GM18505 (cell line): ENCODE results near the gene SMOC2.

Source experiments
- ATAC-seq: cut with Tn5 transposase; IDR thresholded peaks from one replicate; pipeline ENCODE4 v1.9.1; 2021; ENCODE audit not compliant: unreplicated experiment
- POLR2A ChIP-seq: IDR thresholded peaks from 4 replicates; pipeline ENCODE4 v1.6.1; 2011; ENCODE audit warnings: borderline replicate concordance; ENCODE audit not compliant: insufficient read depth, insufficient read length; ENCODE audit errors: extremely low read depth

The SMOC2 gene

DNA sequence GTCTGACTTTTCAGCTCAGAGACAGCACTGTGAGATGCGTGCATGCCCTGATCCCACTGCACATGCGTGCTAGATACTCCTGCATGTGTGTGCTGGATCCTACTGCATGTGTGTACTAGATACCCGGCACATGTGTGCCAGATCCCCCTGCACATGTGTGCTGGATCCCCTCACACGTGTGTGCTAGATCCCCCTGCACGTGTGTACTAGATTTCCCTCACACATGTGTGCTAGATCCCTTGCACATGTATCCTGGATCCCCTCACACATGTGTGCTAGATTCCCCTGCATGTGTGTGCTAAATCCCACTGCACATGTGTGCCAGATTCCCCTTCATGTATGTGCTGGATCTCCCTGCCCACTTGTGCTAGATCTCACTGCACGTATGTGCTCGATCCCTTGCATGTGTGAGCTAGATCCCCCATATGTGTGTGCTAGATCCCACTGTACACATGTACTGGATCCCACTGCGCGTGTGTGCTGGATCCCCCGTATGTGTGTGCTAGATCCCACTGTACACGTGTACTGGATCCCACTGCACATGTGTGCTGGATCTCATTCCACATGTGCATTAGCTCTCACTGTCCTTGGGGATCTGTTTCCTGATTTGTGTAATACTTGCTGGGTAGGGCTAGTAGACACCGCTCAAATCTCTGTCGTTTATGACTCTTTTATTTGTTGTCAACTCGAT, 214.6 kb downstream of the SMOC2 start:
- no peak for TF ChIP-seq POLR2A
- ATAC-seq, result no peak

DNA sequence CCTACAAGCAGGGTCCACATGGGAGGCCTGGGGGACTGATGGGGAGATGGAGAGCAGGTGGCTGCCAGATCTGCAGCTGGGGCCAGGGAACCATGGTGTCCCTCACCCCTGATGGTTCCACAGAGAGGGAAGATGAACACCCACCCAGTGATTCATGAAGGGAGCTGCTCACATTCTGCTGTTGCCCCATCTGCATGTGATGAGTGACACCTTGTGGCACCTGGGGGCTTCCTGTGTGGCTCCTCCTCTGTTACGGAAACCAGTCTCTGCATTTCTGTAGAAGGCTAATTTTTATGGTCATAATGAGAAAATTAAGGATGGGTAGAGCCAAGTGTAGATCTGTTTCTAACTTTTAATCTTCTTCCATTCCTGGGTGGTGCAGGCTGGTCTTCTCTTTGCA, 217.1 kb downstream of the SMOC2 start:
- no peak for ATAC-seq
- no peak for TF ChIP-seq POLR2A

- no peak for TF ChIP-seq POLR2A
- no peak for ATAC-seq
Observed at GRCh38 chr6:168660400-168660945, 219.5 kb downstream of the SMOC2 start.

DNA sequence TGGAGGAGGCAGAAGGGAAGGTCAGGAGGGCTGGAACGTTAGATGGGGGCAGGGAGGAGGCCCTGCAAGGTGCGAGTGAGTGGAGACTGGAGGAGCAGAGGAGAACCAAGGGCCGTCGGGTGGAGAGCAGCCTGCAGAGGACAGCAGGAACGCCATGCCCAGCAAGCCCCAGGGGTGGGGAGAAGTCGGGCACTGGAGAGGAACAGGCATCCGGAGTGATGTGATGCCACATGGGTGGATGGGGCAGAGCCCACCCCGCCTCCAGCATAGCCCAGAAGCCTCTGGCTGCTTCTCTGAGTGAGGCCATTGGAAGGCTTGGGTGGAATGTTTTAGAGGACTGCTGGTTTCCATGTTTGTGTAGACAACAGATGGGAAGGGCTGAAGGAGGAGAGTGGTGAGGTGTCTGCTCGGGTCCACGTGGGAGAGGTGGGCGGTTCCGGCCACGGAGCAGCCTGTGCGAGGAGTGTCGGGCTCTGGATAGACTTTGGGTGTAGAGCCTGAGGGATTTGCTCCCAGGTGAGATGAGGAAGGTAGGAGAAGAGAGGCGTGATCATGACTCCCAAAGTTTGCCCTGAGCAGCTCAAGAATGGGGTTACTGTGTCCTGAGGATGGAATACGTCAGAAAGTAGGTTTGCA, 221.4 kb downstream of the SMOC2 start:
- TF ChIP-seq POLR2A, result no peak
- ATAC-seq, result no peak

GRCh38 chr6:168663041-168663440, 222.1 kb downstream of the SMOC2 start:
- TF ChIP-seq POLR2A, result no peak

DNA sequence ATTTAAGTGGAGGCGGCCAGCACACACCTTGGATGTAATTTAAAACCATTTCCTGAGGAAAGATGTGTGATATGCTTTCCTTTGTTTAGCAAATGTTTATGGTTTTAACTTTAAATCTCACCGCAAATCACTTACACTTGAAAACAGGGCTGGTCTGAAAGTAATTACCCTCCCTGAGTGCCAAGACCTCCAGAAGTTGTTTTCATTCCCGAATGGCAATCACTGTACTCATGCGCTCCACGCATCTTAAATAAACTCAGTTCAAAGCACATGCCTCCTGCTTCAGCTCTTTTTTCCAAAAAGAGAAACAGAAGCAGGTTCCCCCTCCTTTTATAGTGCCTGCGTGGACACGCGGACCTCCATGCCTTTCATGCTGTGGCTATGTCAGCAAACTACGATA, 224.0 kb downstream of the SMOC2 start:
- TF ChIP-seq POLR2A, result no peak
- no peak for ATAC-seq

More at GRCh38 chr6:168663041-168663440, 222.1 kb downstream of the SMOC2 start:
- ATAC-seq, result no peak

DNA sequence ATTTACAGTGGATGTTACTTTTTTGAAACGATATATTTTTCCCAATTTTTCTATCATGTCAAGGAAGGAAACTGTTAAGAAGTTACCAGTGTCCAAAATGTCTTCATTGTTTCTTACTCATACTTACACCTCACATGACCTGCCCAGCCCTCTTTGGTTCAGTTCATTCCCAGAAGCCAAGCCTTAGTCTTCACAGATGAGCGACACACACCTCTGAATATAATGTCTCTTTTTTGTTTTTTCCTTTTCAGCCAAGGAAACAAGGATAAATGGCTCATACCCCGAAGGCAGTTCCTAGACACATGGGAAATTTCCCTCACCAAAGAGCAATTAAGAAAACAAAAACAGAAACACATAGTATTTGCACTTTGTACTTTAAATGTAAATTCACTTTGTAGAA, 225.2 kb downstream of the SMOC2 start:
- no peak for TF ChIP-seq POLR2A
- no peak for ATAC-seq

DNA sequence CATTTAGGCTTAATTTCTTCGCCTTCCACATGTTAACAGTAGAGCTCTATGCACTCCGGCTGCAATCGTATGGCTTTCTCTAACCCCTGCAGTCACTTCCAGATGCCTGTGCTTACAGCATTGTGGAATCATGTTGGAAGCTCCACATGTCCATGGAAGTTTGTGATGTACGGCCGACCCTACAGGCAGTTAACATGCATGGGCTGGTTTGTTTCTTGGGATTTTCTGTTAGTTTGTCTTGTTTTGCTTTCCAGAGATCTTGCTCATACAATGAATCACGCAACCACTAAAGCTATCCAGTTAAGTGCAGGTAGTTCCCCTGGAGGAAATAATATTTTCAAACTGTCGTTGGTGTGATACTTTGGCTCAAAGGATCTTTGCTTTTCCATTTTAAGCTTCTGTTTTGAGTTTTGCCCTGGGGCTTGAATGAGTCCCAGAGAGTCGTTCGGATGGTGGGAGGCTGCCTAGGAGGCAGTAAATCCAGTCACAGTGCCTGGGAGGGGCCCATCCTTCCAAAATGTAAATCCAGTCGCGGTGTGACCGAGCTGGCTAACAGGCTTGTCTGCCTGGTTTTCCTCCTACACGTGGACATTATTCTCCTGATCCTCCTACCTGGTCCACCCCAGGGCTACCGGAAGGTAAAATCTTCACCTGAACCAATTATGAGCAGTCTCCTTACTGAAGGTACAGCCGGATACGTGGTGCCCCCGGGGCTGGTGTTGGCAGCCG, 225.9 kb downstream of the SMOC2 start:
- no peak for ATAC-seq
- no peak for TF ChIP-seq POLR2A

- no peak for ATAC-seq
Observed at GRCh38 chr6:168667428-168667805, 226.4 kb downstream of the SMOC2 start.

DNA sequence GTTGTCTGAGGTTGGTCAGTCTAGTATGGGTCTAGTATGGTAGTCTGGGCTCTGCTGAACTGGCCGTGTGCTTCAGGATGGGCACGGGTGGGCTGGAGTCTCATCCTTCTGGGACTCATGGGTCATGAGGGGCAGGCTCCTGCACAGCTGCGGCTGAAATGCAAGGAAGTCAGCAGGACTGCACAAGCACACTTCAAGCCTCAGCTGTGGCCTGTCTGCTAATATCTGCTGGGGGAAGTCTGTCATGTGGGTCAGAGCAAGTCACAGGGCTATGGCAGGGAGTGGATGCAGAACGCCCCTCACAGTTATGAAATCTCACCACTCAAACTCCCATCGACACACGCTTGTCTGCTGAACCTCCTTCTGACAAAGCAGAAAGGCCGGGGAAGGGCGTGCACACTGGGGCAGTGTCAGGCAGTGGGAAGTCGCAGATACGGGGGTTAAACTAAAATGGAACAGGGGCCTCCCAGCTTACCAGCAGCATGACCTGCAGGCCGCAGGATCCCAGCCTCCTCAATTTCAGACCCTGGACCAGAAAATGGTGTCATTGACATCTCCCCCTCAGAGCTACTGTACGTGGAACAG, 229.5 kb downstream of the SMOC2 start:
- no peak for ATAC-seq
- no peak for TF ChIP-seq POLR2A

More at GRCh38 chr6:168667428-168667805, 226.4 kb downstream of the SMOC2 start:
- TF ChIP-seq POLR2A, result no peak

- no peak for TF ChIP-seq POLR2A
- ATAC-seq, result no peak
Observed at GRCh38 chr6:168671028-168671862, 230.3 kb downstream of the SMOC2 start.

DNA sequence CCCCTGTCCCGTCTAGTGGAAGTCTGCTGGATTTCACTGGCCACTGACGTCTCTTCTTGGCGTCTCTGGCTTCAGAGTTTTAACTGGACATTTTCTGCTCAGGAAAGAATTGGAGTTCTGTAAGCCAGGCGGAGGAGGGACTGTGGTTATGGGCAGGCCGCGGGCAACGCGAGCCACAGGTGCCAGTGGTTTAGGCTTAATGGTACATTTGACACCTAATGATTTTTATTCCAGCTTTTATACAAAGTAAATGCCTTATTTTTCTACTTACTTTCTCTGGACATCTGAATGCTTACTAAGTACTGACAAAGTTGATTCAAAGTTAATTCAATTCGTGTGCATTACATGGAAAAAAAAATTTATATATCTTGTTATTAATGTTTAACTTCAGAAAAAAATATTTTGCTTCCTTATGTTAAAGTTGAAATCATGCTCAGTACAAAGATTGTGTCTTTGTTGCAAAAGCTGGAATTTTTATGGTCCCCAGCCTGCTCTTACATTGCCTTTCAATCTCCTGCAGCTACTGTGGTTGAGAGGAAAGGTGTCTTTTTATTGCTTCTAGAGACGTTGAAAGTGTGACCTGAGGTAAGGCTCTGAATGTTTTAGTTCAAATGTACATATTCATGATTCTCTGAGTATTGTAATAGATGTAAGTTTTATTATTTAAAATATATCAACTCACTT, 231.0 kb downstream of the SMOC2 start:
- no peak for TF ChIP-seq POLR2A
- ATAC-seq, result no peak

DNA sequence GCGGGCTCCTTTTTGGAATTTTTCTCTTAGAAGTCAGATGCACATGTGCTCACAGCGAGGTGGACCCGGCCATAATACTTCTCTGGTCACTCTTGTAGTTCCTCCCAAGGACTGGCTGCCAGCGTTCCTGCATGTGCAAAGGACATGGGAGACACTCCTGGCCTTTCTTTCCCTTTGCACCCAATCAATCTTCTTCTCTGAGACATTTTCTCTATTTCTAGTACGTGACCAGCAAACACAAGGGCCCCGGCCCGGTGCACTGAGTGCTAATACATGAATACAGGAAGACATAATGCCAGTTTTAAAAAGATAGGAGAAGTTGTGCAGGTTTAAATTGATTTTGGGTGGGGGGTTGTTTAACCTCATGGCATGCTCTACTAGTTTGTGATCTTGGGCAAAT, 233.6 kb downstream of the SMOC2 start:
- no peak for TF ChIP-seq POLR2A
- no peak for ATAC-seq

GRCh38 chr6:168675375-168675774, 234.4 kb downstream of the SMOC2 start:
- ATAC-seq, result no peak
- TF ChIP-seq POLR2A, result no peak
